ENCODE data around the gene SELPLG.
A peak's percentile ranks its signal among the peaks of the same experiment; 100 is the strongest.
"Not testable (repeated sequence)": the region's sequence is repeated elsewhere in the genome, so short reads cannot be mapped to it uniquely, and the experiment has no call there.

SELPLG gene, protein sequence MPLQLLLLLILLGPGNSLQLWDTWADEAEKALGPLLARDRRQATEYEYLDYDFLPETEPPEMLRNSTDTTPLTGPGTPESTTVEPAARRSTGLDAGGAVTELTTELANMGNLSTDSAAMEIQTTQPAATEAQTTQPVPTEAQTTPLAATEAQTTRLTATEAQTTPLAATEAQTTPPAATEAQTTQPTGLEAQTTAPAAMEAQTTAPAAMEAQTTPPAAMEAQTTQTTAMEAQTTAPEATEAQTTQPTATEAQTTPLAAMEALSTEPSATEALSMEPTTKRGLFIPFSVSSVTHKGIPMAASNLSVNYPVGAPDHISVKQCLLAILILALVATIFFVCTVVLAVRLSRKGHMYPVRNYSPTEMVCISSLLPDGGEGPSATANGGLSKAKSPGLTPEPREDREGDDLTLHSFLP

DNA sequence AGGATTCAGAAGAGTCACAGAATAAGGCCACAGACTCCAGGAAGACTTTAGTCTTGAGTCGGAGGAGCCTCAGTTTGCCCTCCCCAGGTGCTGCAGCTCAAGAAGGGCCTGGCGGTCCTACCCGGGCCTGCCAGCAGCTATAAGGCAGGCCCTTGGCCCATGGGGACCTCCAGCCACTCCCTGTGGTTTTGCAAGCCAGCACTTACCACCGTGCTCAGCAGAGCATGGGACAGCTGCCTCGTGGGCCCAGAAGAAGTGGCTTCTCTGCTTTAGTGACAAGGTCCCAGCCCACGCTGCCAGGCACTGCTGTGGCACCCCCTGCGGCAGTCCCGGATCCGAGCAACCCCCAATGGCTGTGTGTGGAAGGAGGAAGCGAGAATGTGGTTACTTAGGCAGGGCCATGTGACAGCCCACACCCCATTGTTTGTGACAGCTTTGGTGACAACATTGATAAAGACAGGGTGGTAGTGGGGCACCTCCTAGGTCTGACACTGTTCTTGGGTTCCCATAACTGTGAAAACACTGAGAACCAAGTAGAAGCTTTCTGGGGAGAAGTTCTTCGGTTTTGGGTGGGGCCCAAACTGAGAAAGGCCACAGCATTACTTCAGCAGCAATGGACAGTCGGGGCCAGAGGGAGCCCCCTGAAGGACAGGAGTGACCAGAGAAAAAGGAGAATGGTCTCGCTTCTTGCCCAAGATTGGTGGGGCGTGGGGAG, at the start of gene SELPLG:
SELPLG (minus strand) TSS at position 361 of the 715 bp plus-strand sequence. CDS start 9,587 bp downstream, outside the sequence.
- DNase-seq, result no peak

- no peak for DNase-seq
These were observed 47.6 kb upstream of the SELPLG start for GRCh38 chr12:108681317-108681716.

DNA sequence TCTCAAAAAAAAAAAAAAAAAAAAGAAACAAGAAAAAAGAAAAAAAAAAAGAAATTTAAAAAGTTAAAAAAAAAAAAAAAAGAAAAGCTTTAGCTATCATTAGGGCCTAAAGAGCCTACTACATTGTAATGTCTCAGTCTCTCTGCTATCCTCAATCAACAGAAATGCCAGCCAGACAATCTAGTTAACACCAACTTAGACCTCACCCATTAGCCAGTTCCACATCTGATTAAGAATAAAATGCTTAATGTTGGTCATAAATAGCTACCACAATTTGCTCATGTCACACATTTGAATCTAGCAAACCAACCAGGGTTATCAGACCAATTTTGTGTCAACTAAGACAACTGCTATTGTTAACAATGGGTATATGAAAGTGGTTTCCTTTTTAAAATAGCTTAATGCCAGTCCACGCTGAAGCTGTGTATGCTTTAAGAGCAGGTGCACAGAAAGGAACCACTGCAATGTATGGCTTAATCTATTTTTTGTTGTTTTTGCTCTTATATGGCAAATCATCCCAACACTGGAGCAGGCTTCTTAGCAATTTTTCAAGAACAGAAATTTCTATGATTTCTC, 45.5 kb upstream of the SELPLG start:
- DNase-seq, result no peak

DNA sequence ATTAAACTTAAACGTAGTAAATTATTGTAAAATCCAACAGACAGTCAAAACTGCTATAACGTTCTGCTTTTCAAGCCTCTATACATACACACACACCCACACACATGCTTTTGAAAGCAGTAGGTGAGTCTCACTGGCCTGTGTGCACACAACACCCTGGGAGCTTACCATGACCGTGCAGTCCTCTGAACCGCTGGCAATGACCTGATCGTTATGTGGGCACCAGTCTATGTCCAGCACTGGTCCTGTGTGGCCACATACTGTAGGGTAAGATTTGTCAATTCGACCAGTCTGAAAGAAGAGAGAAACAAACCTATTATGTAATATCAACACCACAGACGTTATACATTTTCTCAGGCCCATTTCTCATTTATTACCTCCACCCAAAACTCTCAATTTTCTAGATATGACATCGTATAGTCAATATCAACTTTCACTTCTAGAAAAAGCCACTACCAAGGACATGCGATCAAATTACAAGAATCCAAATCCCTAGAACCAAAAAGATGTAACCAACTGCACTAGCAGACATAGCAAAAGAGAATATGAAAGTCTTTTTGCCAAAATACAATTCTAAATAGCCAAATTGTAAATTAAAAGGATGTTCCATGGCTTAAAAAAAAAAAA, 44.5 kb upstream of the SELPLG start:
- DNase-seq, result no peak

GRCh38 chr12:108677381-108677780, 43.7 kb upstream of the SELPLG start:
- DNase-seq, result no peak

GRCh38 chr12:108676707-108677106, 43.0 kb upstream of the SELPLG start:
- no peak for DNase-seq

- DNase-seq, result no peak
These were observed 42.1 kb upstream of the SELPLG start for GRCh38 chr12:108675792-108676191.

GRCh38 chr12:108672054-108672453, 38.4 kb upstream of the SELPLG start:
- DNase-seq, result no peak

DNA sequence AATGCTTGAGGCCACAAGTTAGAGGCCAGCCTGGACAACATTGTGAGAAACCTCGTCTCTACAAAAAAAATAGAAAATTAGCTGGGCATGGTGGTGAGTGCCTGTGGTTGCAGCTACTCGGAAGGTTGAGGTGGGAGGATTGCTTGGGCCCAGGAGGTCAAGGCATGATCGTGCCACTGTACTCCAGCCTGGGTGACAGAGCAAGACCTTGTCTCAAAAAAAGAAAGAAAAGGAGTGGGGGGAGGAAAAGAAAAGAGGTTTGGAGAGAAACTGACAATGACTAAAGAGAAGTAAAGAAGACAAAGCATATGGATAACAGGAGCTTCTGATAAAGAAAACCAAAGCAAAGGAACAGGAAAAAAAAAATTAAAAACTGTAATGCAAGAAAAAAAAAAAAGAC, 37.4 kb upstream of the SELPLG start:
- DNase-seq, result no peak

GRCh38 chr12:108670066-108670631, 36.5 kb upstream of the SELPLG start:
- no peak for DNase-seq

GRCh38 chr12:108668542-108668941, 34.8 kb upstream of the SELPLG start:
- DNase-seq, result no peak

GRCh38 chr12:108668063-108668462, 34.4 kb upstream of the SELPLG start:
- no peak for DNase-seq

GRCh38 chr12:108667349-108667748, 33.7 kb upstream of the SELPLG start:
- no peak for DNase-seq

- DNase-seq, result no peak
These were observed 32.7 kb upstream of the SELPLG start for GRCh38 chr12:108666401-108666881.

- no peak for DNase-seq
These were observed 32.0 kb upstream of the SELPLG start for GRCh38 chr12:108665608-108666202.

DNA sequence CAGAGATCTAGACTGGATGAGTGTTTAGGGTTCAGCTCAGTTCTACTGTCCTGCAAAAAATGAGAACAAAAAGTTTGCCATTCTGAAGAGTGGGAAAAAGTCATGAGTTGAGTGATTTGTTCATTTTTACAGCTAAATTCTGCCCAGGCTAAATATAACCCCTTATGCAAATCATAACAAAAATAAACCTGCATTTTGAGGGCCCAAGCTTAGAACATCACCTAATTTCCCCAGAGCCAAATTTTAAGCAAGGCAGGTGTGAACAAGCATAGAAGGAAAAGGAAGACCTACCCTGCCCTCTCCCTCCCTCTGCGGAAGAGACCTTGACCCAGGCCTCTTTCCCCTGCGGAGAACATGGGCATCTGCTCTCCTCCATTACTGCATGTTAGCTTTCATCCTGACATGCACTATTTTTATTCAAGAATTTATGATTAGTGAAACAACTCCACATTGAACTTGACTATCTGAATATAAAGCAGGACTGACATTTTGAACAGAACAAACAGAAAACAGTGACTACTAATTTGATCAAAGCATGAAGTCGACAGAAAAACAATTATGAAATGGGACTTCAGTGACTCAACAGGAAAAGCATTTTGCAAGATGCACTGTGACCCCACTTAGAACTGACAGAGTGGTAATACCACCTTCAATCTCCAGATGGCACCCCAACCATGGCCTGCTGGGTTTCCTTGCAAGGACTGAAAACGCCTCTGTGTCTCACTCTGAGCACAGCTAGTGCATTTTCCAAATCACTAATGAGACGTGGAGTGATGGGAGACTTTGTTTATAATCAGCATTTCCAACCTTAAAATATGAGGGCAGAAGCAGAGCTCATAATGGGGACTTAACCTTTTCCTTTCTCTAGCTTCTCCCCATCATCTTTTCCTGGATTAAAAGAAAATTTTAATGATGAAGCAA, 30.9 kb upstream of the SELPLG start:
- peak; percentile 43 to 50 for DNase-seq

DNA sequence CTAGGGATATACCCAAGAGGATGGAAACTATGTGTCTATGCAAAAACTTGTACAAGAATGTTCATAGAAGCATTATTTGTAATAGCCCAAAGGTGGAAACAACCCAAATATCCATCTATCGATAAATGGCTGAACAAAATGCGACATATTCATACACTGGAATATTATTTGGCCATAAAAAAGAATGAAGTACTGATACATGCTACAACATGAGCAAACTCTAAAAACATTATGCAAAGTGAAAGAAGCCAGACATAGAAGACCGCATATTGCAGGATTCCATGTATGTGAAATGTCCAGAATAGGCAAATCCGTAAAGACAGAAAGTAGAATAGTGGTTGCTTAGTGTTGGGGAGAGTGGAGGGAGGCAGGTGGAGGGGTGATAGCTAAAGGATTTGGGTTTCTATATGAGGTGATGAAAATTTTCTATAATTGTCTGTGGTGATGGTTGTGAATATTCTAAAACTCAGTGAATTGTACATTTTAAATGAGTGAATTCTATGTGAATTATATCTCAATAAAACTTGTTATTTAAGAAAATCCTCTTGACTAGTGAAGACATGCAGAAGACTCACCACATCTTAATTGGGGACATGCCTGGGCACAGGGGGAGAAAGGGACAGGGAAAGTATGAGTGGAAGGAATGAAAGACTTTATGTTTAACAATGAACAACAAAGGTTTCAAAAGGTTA, 29.8 kb upstream of the SELPLG start:
- DNase-seq, result no peak

DNA sequence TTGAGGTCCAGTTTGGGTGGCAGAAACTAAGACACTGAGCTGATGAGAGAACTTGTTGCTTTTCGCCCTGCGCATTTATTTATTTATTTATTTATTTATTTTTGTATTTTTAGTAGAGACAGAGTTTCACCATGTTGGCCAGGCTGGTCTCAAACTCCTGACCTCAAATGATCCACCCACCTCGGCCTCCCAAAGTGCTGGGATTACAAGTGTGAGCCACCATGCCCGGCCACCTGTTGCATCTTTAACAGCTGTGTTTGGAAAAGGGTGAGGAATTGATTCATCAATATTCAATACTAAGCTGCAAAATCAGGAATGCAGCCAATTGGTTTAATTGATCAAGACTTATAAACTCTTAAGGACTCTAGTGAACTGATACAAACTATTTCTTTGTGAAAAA, 24.4 kb upstream of the SELPLG start:
- DNase-seq, result not testable (repeated sequence)

GRCh38 chr12:108657130-108657745, 23.5 kb upstream of the SELPLG start:
- no peak for DNase-seq

DNA sequence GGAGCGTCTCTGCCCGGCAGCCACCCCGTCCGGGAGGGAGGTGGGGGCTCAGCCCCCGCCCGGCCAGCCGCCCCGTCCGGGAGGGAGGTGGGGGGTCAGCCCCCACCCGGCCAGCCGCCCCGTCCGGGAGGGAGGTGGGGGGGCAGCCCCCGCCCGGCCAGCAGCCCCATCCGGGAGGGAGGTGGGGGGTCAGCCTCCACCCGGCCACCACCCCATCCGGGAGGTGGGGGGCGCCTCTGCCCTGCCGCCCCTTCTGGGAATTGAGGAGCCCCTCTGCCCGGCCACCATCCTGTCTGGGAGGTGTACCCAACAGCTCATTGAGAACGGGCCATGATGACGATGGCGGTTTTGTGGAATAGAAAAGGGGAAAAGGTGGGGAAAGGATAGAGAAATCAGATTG, 22.6 kb upstream of the SELPLG start:
- DNase-seq, result not testable (repeated sequence)

Measured in cerebellar nuclear complex (tissue), 1 donor.